CD8-positive, alpha-beta memory T cell (primary cell): Measurements from ENCODE around the gene BRSK2. TPM values are rescaled to one million over a fixed set of nuclear protein-coding genes. Genes with fewer than 3 reads are reported as not detected.
A peak's percentile ranks its signal among the peaks of the same experiment; 100 is the strongest.

Source experiments
- CTCF ChIA-PET: fragments of 350-600 bp; sonication (Branson Sonifier 250); formaldehyde crosslinking; loops from one replicate; lab custom pipeline; 2021; ENCODE audit warnings: antibody characterized with exemption; lab: Charles Lee
- POLR2A ChIA-PET: fragments of 350-600 bp; sonication (Branson Sonifier 250); formaldehyde crosslinking; loops from one replicate; lab custom pipeline; 2021; ENCODE audit warnings: antibody characterized with exemption; lab: Charles Lee
- DNase-seq, 5 donors: peaks; one replicate each; pipeline versions ENCODE4 v3.0.0 to v3.0.0-alpha.2; 2020 to 2022; ENCODE audit warnings: mixed read lengths in 1 of 5
- H3K27ac ChIP-seq: one replicate; pipeline ENCODE4 v1.7.0; 2013; ENCODE audit warnings: low read depth, mild to moderate bottlenecking, low read length, moderate library complexity
- H3K27me3 ChIP-seq: 2 replicates; pipeline ENCODE4 v1.7.0; 2013; ENCODE audit warnings: low read length, mild to moderate bottlenecking; ENCODE audit not compliant: insufficient read depth, poor library complexity, severe bottlenecking
- H3K36me3 ChIP-seq: 2 replicates; pipeline ENCODE4 v1.7.0; 2013; ENCODE audit warnings: mild to moderate bottlenecking, low read length, moderate library complexity; ENCODE audit not compliant: insufficient read depth
- H3K4me1 ChIP-seq: 2 replicates; pipeline ENCODE4 v1.7.0; 2013; ENCODE audit warnings: mild to moderate bottlenecking, low read length, moderate library complexity; ENCODE audit not compliant: insufficient read depth
- H3K4me3 ChIP-seq: 2 replicates; pipeline ENCODE4 v1.7.0; 2013; ENCODE audit warnings: mild to moderate bottlenecking, low read length
- H3K9me3 ChIP-seq: 2 replicates; pipeline ENCODE4 v1.7.0; 2013; ENCODE audit warnings: mild to moderate bottlenecking, low read length
- H3K27ac Mint-ChIP-seq, 8 donors: one replicate each; pipeline ENCODE4 v1.8.0; 2020 to 2021; ENCODE audit warnings: mixed read lengths in 8 of 8, mild to moderate bottlenecking in 6 of 8, inconsistent platforms in 3 of 8, moderate library complexity in 3 of 8
- H3K27me3 Mint-ChIP-seq, 2 donors: one replicate each; pipeline ENCODE4 v1.8.0; 2020 to 2021; ENCODE audit warnings: mixed read lengths in 2 of 2, mild to moderate bottlenecking in 1 of 2, moderate library complexity in 1 of 2
- H3K36me3 Mint-ChIP-seq, 3 donors: one replicate each; pipeline ENCODE4 v1.8.0; 2020 to 2021; ENCODE audit warnings: mixed read lengths in 3 of 3, inconsistent platforms in 1 of 3, mild to moderate bottlenecking in 1 of 3
- H3K4me1 Mint-ChIP-seq, 3 donors: one replicate each; pipeline ENCODE4 v1.8.0; 2020 to 2021; ENCODE audit warnings: mixed read lengths in 3 of 3, inconsistent platforms in 1 of 3, mild to moderate bottlenecking in 1 of 3
- H3K4me3 Mint-ChIP-seq, 7 donors: one replicate each; pipeline ENCODE4 v1.8.0; 2020 to 2021; ENCODE audit warnings: mixed read lengths in 7 of 7, mild to moderate bottlenecking in 6 of 7, moderate library complexity in 4 of 7, inconsistent platforms in 2 of 7
- H3K9me3 Mint-ChIP-seq, 5 donors: one replicate each; pipeline ENCODE4 v1.8.0; 2020 to 2022; ENCODE audit warnings: mixed read lengths in 5 of 5, mild to moderate bottlenecking in 3 of 5, moderate library complexity in 2 of 5, inconsistent platforms in 1 of 5
- polyA plus RNA-seq: library from polyadenylated mRNA; unstranded; fragments of 300-500 nt; fragmentation: Illumina TruSeq; gene quantifications from one replicate; pipeline ENCODE4 v1.2.3, GENCODE V29; 2021
- total RNA-seq, 2 experiments: library from RNA; stranded (reverse); gene quantifications; one replicate each; pipeline ENCODE4 v1.2.3, GENCODE V29; 2021

BRSK2 gene
- total and polyA plus RNA-seq, 3 experiments from 2014 or later = 0.23 to 0.59 (median 0.35) TPM

DNA sequence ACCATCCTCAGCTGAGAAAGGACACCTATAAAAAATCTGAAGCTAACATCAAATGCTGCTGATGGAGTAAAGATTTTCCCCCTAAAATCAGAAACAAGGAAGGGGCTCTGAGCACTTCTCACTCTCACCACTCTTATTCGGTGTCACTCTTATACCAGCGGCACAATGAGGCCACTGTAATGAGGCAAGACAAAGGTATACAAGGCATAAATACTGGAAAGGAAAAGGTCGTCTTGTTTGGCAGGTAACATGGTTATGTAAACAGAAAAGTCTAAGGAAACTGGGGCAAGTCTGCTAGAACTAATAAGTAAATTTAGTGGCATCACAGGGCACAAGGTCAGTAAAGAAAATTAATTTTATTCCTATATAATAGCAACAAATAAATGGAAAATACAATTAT, 104.9 kb downstream of the BRSK2 start:
- no peaks in the 10 kb centered on the region for H3K9me3 ChIP-seq
- Mint-ChIP-seq H3K4me1 (peaks cover 65 to 70% (median 68%) of the 10 kb centered on the region in 3 donors), H3K27ac (peak overlapping the region in 1 of 8 donors; percentile 22), H3K36me3 (peaks cover 0 to 27% (median 16%) of the 10 kb centered on the region in 3 donors), H3K4me3 (no peak overlapping the region), H3K27me3 (peaks cover 0 to 2% of the 10 kb centered on the region in 2 donors), H3K9me3 (no peaks in the 10 kb centered on the region)
- peaks cover 1% of the 10 kb centered on the region for H3K4me1 ChIP-seq
- no peaks in the 10 kb centered on the region for H3K27me3 ChIP-seq
- H3K4me3 ChIP-seq = no peak overlapping the region
- ChIA-PET POLR2A (no interaction called here), CTCF (no interaction called here)
- H3K27ac ChIP-seq = no peak overlapping the region
- no peak for DNase-seq
- no peaks in the 10 kb centered on the region for H3K36me3 ChIP-seq

GRCh38 chr11:1496091-1496760, 106.5 kb downstream of the BRSK2 start:
- Histone ChIP-seq H3K27me3 (no peaks in the 10 kb centered on the region), H3K9me3 (no peaks in the 10 kb centered on the region), H3K4me1 (no peaks in the 10 kb centered on the region), H3K4me3 (no peak overlapping the region), H3K27ac (no peak overlapping the region), H3K36me3 (no peaks in the 10 kb centered on the region)
- Mint-ChIP-seq H3K9me3 (peaks cover 0 to 1% (median 0%) of the 10 kb centered on the region in 5 donors), H3K4me3 (peak overlapping the region in 2 of 7 donors; percentile 15 to 30), H3K36me3 (peaks cover 0 to 42% (median 18%) of the 10 kb centered on the region in 3 donors), H3K27me3 (peaks cover 0 to 2% of the 10 kb centered on the region in 2 donors), H3K4me1 (peaks cover 70 to 83% (median 79%) of the 10 kb centered on the region in 3 donors), H3K27ac (peak overlapping the region in 3 of 8 donors; percentile 13 to 35 (median 18))
- DNase-seq = no peak
- CTCF ChIA-PET = no interaction called here
- POLR2A ChIA-PET = no interaction called here

GRCh38 chr11:1496761-1497095, 107.0 kb downstream of the BRSK2 start:
- peaks cover 0 to 2% of the 10 kb centered on the region in 2 donors for H3K27me3 Mint-ChIP-seq
- peak overlapping the region in 1 of 7 donors; percentile 30 for H3K4me3 Mint-ChIP-seq
- H3K9me3 Mint-ChIP-seq = peaks cover 0 to 1% (median 0%) of the 10 kb centered on the region in 5 donors
- H3K4me1 Mint-ChIP-seq = peaks cover 72 to 87% (median 81%) of the 10 kb centered on the region in 3 donors
- Histone ChIP-seq H3K4me1 (no peaks in the 10 kb centered on the region), H3K27me3 (no peaks in the 10 kb centered on the region), H3K4me3 (no peak overlapping the region), H3K9me3 (no peaks in the 10 kb centered on the region), H3K27ac (no peak overlapping the region), H3K36me3 (no peaks in the 10 kb centered on the region)
- H3K27ac Mint-ChIP-seq = peak overlapping the region in 4 of 8 donors; percentile 13 to 47 (median 26)
- DNase-seq = no peak
- ChIA-PET CTCF (no interaction called here), POLR2A (no interaction called here)
- peaks cover 0 to 47% (median 18%) of the 10 kb centered on the region in 3 donors for H3K36me3 Mint-ChIP-seq

GRCh38 chr11:1497600-1497999, 107.9 kb downstream of the BRSK2 start:
- H3K4me1 Mint-ChIP-seq = peaks cover 68 to 88% (median 78%) of the 10 kb centered on the region in 3 donors
- DNase-seq = peak in 1 of 5 donors; percentile 9
- CTCF ChIA-PET = no interaction called here
- peaks cover 0 to 2% of the 10 kb centered on the region in 2 donors for H3K27me3 Mint-ChIP-seq
- H3K27ac ChIP-seq = no peak overlapping the region
- H3K9me3 Mint-ChIP-seq = peaks cover 0 to 1% (median 0%) of the 10 kb centered on the region in 5 donors
- no peak overlapping the region for H3K4me3 ChIP-seq
- no peaks in the 10 kb centered on the region for H3K27me3 ChIP-seq
- H3K36me3 ChIP-seq = no peaks in the 10 kb centered on the region
- peaks cover 0 to 50% (median 19%) of the 10 kb centered on the region in 3 donors for H3K36me3 Mint-ChIP-seq
- POLR2A ChIA-PET = no interaction called here
- peak overlapping the region in 4 of 8 donors; percentile 1 to 62 (median 20) for H3K27ac Mint-ChIP-seq
- peak overlapping the region in 2 of 7 donors; percentile 5 to 67 for H3K4me3 Mint-ChIP-seq
- H3K4me1 ChIP-seq = no peaks in the 10 kb centered on the region
- no peaks in the 10 kb centered on the region for H3K9me3 ChIP-seq

DNA sequence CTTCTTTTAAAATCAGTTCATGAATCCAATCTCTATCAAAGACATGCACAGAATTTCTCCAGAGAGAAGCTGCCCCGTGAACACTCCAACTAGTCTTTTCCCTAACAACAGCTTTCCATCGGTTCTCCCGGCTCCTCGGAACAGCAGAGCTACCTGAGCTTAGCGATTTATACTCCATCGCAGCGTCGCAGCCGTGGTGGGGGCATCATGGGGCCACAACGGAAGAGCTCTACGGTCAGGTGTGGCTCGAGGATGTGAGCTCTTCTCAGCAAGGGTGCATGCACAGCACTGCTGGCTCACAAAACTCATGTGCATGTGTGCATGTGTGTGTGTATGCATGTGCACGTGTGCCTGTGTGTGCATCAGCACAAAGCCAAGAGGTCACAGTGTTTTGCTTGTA, 108.5 kb downstream of the BRSK2 start:
- Histone ChIP-seq H3K4me1 (no peaks in the 10 kb centered on the region), H3K36me3 (no peaks in the 10 kb centered on the region), H3K27me3 (no peaks in the 10 kb centered on the region), H3K4me3 (no peak overlapping the region), H3K9me3 (no peaks in the 10 kb centered on the region), H3K27ac (no peak overlapping the region)
- H3K4me3 Mint-ChIP-seq = no peak overlapping the region
- ChIA-PET CTCF (interaction anchor here (0.9 kb wide), 1 partner anchor 15 kb away, joined by 3 read pairs; no protein-coding TSS in a partner anchor), POLR2A (no interaction called here)
- peaks cover 0 to 1% (median 0%) of the 10 kb centered on the region in 5 donors for H3K9me3 Mint-ChIP-seq
- DNase-seq = peak in 1 of 5 donors; percentile 16
- peaks cover 0 to 53% (median 19%) of the 10 kb centered on the region in 3 donors for H3K36me3 Mint-ChIP-seq
- H3K4me1 Mint-ChIP-seq = peaks cover 63 to 88% (median 72%) of the 10 kb centered on the region in 3 donors
- peak overlapping the region in 3 of 8 donors; percentile 17 to 68 (median 62) for H3K27ac Mint-ChIP-seq
- H3K27me3 Mint-ChIP-seq = peaks cover 0 to 2% of the 10 kb centered on the region in 2 donors

- no peaks in the 10 kb centered on the region for H3K9me3 ChIP-seq
- ChIA-PET CTCF (interaction anchor here (0.6 kb wide), 1 partner anchor 84 kb away, joined by 3 read pairs; no protein-coding TSS in a partner anchor), POLR2A (no interaction called here)
- H3K27ac Mint-ChIP-seq = peak overlapping the region in 2 of 8 donors; percentile 33 to 34
- no peaks in the 10 kb centered on the region for H3K36me3 ChIP-seq
- H3K27me3 Mint-ChIP-seq = peaks cover 0 to 2% of the 10 kb centered on the region in 2 donors
- H3K36me3 Mint-ChIP-seq = peaks cover 0 to 52% (median 19%) of the 10 kb centered on the region in 3 donors
- peaks cover 0 to 1% (median 0%) of the 10 kb centered on the region in 5 donors for H3K9me3 Mint-ChIP-seq
- no peaks in the 10 kb centered on the region for H3K4me1 ChIP-seq
- H3K4me1 Mint-ChIP-seq = peaks cover 56 to 88% (median 61%) of the 10 kb centered on the region in 3 donors
- DNase-seq = peak in 1 of 5 donors; percentile 35
- no peak overlapping the region for H3K27ac ChIP-seq
- no peaks in the 10 kb centered on the region for H3K27me3 ChIP-seq
- H3K4me3 Mint-ChIP-seq = no peak overlapping the region
- H3K4me3 ChIP-seq = no peak overlapping the region
These were observed 109.6 kb downstream of the BRSK2 start for GRCh38 chr11:1499261-1499890.

- Histone ChIP-seq H3K36me3 (no peaks in the 10 kb centered on the region), H3K4me1 (no peaks in the 10 kb centered on the region), H3K4me3 (no peak overlapping the region), H3K27ac (no peak overlapping the region), H3K27me3 (no peaks in the 10 kb centered on the region), H3K9me3 (no peaks in the 10 kb centered on the region)
- Mint-ChIP-seq H3K27ac (peak overlapping the region in 1 of 8 donors; percentile 27), H3K4me3 (peak overlapping the region in 1 of 7 donors; percentile 42), H3K9me3 (peaks cover 0 to 1% (median 0%) of the 10 kb centered on the region in 5 donors), H3K27me3 (peaks cover 0 to 2% of the 10 kb centered on the region in 2 donors), H3K36me3 (peaks cover 0 to 50% (median 19%) of the 10 kb centered on the region in 3 donors), H3K4me1 (peaks cover 51 to 87% (median 56%) of the 10 kb centered on the region in 3 donors)
- CTCF ChIA-PET = interaction anchor here (0.6 kb wide), 1 partner anchor 85 kb away, joined by 3 read pairs; no protein-coding TSS in a partner anchor
- POLR2A ChIA-PET = no interaction called here
- peak in 1 of 5 donors; percentile 32 for DNase-seq
These were observed 110.2 kb downstream of the BRSK2 start for GRCh38 chr11:1499899-1500298.
